ENCODE data around the gene SPDYE3.
"Not testable (repeated sequence)": the region's sequence is repeated elsewhere in the genome, so short reads cannot be mapped to it uniquely, and the experiment has no call there.

The SPDYE3 gene

GRCh38 chr7:100297852-100298631 is 9.5 kb upstream of the SPDYE3 start:
- H3K4me1 ChIP-seq (ENCODE audit: control insufficient read depth, insufficient read depth, low read length); H3K9me3 ChIP-seq (ENCODE audit: control insufficient read depth, insufficient read depth, low read length); H3K27me3 ChIP-seq (ENCODE audit: control insufficient read depth, insufficient read depth, low read length); H3K9ac ChIP-seq (ENCODE audit: low read depth, low read length); H3K36me3 ChIP-seq (ENCODE audit: control insufficient read depth, insufficient read depth, low read length); H3K4me3 ChIP-seq (ENCODE audit: low read depth, low read length): not testable (repeated sequence)

- H3K4me1 ChIP-seq (ENCODE audit: control insufficient read depth, insufficient read depth, low read length); H3K36me3 ChIP-seq (ENCODE audit: control insufficient read depth, insufficient read depth, low read length); H3K27me3 ChIP-seq (ENCODE audit: control insufficient read depth, insufficient read depth, low read length); H3K9ac ChIP-seq (ENCODE audit: low read depth, low read length); H3K9me3 ChIP-seq (ENCODE audit: control insufficient read depth, insufficient read depth, low read length); H3K4me3 ChIP-seq (ENCODE audit: low read depth, low read length): not testable (repeated sequence)
These were observed 8.9 kb upstream of the SPDYE3 start for GRCh38 chr7:100298632-100298895.

- not testable (repeated sequence) for H3K27me3 ChIP-seq (ENCODE audit: control insufficient read depth, insufficient read depth, low read length); H3K36me3 ChIP-seq (ENCODE audit: control insufficient read depth, insufficient read depth, low read length); H3K9me3 ChIP-seq (ENCODE audit: control insufficient read depth, insufficient read depth, low read length); H3K9ac ChIP-seq (ENCODE audit: low read depth, low read length); H3K4me3 ChIP-seq (ENCODE audit: low read depth, low read length); H3K4me1 ChIP-seq (ENCODE audit: control insufficient read depth, insufficient read depth, low read length)
These were observed 3.0 kb upstream of the SPDYE3 start for GRCh38 chr7:100304526-100304925.

GRCh38 chr7:100318329-100318728 is 10.8 kb downstream of the SPDYE3 start:
- H3K4me1 ChIP-seq (ENCODE audit: control insufficient read depth, insufficient read depth, low read length); H3K9ac ChIP-seq (ENCODE audit: low read depth, low read length); H3K4me3 ChIP-seq (ENCODE audit: low read depth, low read length); H3K27me3 ChIP-seq (ENCODE audit: control insufficient read depth, insufficient read depth, low read length); H3K36me3 ChIP-seq (ENCODE audit: control insufficient read depth, insufficient read depth, low read length); H3K9me3 ChIP-seq (ENCODE audit: control insufficient read depth, insufficient read depth, low read length): not testable (repeated sequence)

- H3K4me3 ChIP-seq (ENCODE audit: low read depth, low read length); H3K4me1 ChIP-seq (ENCODE audit: control insufficient read depth, insufficient read depth, low read length): not testable (repeated sequence)
These were observed 14.1 kb downstream of the SPDYE3 start for GRCh38 chr7:100321648-100322047.

GRCh38 chr7:100324194-100324593 is 16.7 kb downstream of the SPDYE3 start:
- not testable (repeated sequence) for H3K4me1 ChIP-seq (ENCODE audit: control insufficient read depth, insufficient read depth, low read length); H3K27me3 ChIP-seq (ENCODE audit: control insufficient read depth, insufficient read depth, low read length); H3K4me3 ChIP-seq (ENCODE audit: low read depth, low read length); H3K9ac ChIP-seq (ENCODE audit: low read depth, low read length); H3K9me3 ChIP-seq (ENCODE audit: control insufficient read depth, insufficient read depth, low read length); H3K36me3 ChIP-seq (ENCODE audit: control insufficient read depth, insufficient read depth, low read length)

More at GRCh38 chr7:100321648-100322047, 14.1 kb downstream of the SPDYE3 start:
- H3K9ac ChIP-seq (ENCODE audit: low read depth, low read length); H3K9me3 ChIP-seq (ENCODE audit: control insufficient read depth, insufficient read depth, low read length); H3K36me3 ChIP-seq (ENCODE audit: control insufficient read depth, insufficient read depth, low read length); H3K27me3 ChIP-seq (ENCODE audit: control insufficient read depth, insufficient read depth, low read length): not testable (repeated sequence)

- H3K9ac ChIP-seq (ENCODE audit: low read depth, low read length); H3K9me3 ChIP-seq (ENCODE audit: control insufficient read depth, insufficient read depth, low read length); H3K27me3 ChIP-seq (ENCODE audit: control insufficient read depth, insufficient read depth, low read length); H3K4me3 ChIP-seq (ENCODE audit: low read depth, low read length); H3K36me3 ChIP-seq (ENCODE audit: control insufficient read depth, insufficient read depth, low read length); H3K4me1 ChIP-seq (ENCODE audit: control insufficient read depth, insufficient read depth, low read length): not testable (repeated sequence)
These were observed 18.2 kb downstream of the SPDYE3 start for GRCh38 chr7:100325671-100326070.

- not testable (repeated sequence) for H3K27me3 ChIP-seq (ENCODE audit: control insufficient read depth, insufficient read depth, low read length); H3K9ac ChIP-seq (ENCODE audit: low read depth, low read length); H3K9me3 ChIP-seq (ENCODE audit: control insufficient read depth, insufficient read depth, low read length); H3K4me3 ChIP-seq (ENCODE audit: low read depth, low read length); H3K4me1 ChIP-seq (ENCODE audit: control insufficient read depth, insufficient read depth, low read length); H3K36me3 ChIP-seq (ENCODE audit: control insufficient read depth, insufficient read depth, low read length)
These were observed 19.4 kb downstream of the SPDYE3 start for GRCh38 chr7:100326914-100327313.

GRCh38 chr7:100335566-100336466 is 28.3 kb downstream of the SPDYE3 start:
- peak overlapping the region; percentile 89 for H3K4me3 ChIP-seq (ENCODE audit: low read depth, low read length)
- not testable (repeated sequence) for H3K27me3 ChIP-seq (ENCODE audit: control insufficient read depth, insufficient read depth, low read length); H3K9ac ChIP-seq (ENCODE audit: low read depth, low read length); H3K4me1 ChIP-seq (ENCODE audit: control insufficient read depth, insufficient read depth, low read length); H3K9me3 ChIP-seq (ENCODE audit: control insufficient read depth, insufficient read depth, low read length); H3K36me3 ChIP-seq (ENCODE audit: control insufficient read depth, insufficient read depth, low read length)

- not testable (repeated sequence) for H3K4me1 ChIP-seq (ENCODE audit: control insufficient read depth, insufficient read depth, low read length); H3K9ac ChIP-seq (ENCODE audit: low read depth, low read length); H3K27me3 ChIP-seq (ENCODE audit: control insufficient read depth, insufficient read depth, low read length); H3K36me3 ChIP-seq (ENCODE audit: control insufficient read depth, insufficient read depth, low read length); H3K4me3 ChIP-seq (ENCODE audit: low read depth, low read length); H3K9me3 ChIP-seq (ENCODE audit: control insufficient read depth, insufficient read depth, low read length)
These were observed 30.7 kb downstream of the SPDYE3 start for GRCh38 chr7:100338083-100338696.

GRCh38 chr7:100341286-100341685 is 33.8 kb downstream of the SPDYE3 start:
- H3K27me3 ChIP-seq (ENCODE audit: control insufficient read depth, insufficient read depth, low read length); H3K36me3 ChIP-seq (ENCODE audit: control insufficient read depth, insufficient read depth, low read length); H3K4me1 ChIP-seq (ENCODE audit: control insufficient read depth, insufficient read depth, low read length); H3K9me3 ChIP-seq (ENCODE audit: control insufficient read depth, insufficient read depth, low read length); H3K9ac ChIP-seq (ENCODE audit: low read depth, low read length); H3K4me3 ChIP-seq (ENCODE audit: low read depth, low read length): not testable (repeated sequence)

GRCh38 chr7:100342765-100343164 is 35.3 kb downstream of the SPDYE3 start:
- peaks cover 14% of the 10 kb centered on the region for H3K36me3 ChIP-seq (ENCODE audit: control insufficient read depth, insufficient read depth, low read length)
- H3K4me1 ChIP-seq (ENCODE audit: control insufficient read depth, insufficient read depth, low read length) = no peaks in the 10 kb centered on the region
- no peaks in the 10 kb centered on the region for H3K27me3 ChIP-seq (ENCODE audit: control insufficient read depth, insufficient read depth, low read length)
- no peak overlapping the region for H3K4me3 ChIP-seq (ENCODE audit: low read depth, low read length)
- no peak overlapping the region for H3K9ac ChIP-seq (ENCODE audit: low read depth, low read length)
- H3K9me3 ChIP-seq (ENCODE audit: control insufficient read depth, insufficient read depth, low read length) = no peaks in the 10 kb centered on the region

Measured in iPS-15b (cell line).